HL-60/S4 (cell line): ENCODE results near the gene TOX3.

Experiments used
- in situ Hi-C: fragments of 300-500 bp; cut with MboI; formaldehyde crosslinking; loops from 2 replicates; pipeline ENCODE4 v1.14.3; 2022; ENCODE audit warnings: low sequenced_read_pairs

The TOX3 gene

GRCh38 chr16:52460639-52461178 lies 86.2 kb downstream of the TOX3 start:
- in situ Hi-C loops, result no loop called here

GRCh38 chr16:52456368-52456767 lies 90.6 kb downstream of the TOX3 start:
- in situ Hi-C loops, result no loop called here

GRCh38 chr16:52455549-52456277 lies 91.2 kb downstream of the TOX3 start:
- in situ Hi-C loops, result no loop called here

GRCh38 chr16:52453644-52454043 lies 93.3 kb downstream of the TOX3 start:
- in situ Hi-C loops, result no loop called here

GRCh38 chr16:52451971-52452421 lies 94.9 kb downstream of the TOX3 start:
- in situ Hi-C loops, result no loop called here

- in situ Hi-C loops, result no loop called here
Observed at GRCh38 chr16:52450916-52451315, 96.0 kb downstream of the TOX3 start.

- in situ Hi-C loops, result no loop called here
Observed at GRCh38 chr16:52450241-52450640, 96.7 kb downstream of the TOX3 start.

- in situ Hi-C loops, result no loop called here
Observed at GRCh38 chr16:52446080-52446479, 100.9 kb downstream of the TOX3 start.

GRCh38 chr16:52441886-52442285 lies 105.1 kb downstream of the TOX3 start:
- in situ Hi-C loops, result no loop called here

GRCh38 chr16:52440248-52440647 lies 106.7 kb downstream of the TOX3 start:
- in situ Hi-C loops, result no loop called here

GRCh38 chr16:52439750-52440149 lies 107.2 kb downstream of the TOX3 start:
- in situ Hi-C loops, result no loop called here

GRCh38 chr16:52439171-52439701 lies 107.7 kb downstream of the TOX3 start:
- in situ Hi-C loops, result no loop called here

- in situ Hi-C loops, result no loop called here
Observed at GRCh38 chr16:52437277-52437670, 109.7 kb downstream of the TOX3 start.

- in situ Hi-C loops, result no loop called here
Observed at GRCh38 chr16:52436339-52437276, 110.3 kb downstream of the TOX3 start.

- in situ Hi-C loops, result no loop called here
Observed at GRCh38 chr16:52434224-52434623, 112.7 kb downstream of the TOX3 start.

- in situ Hi-C loops, result no loop called here
Observed at GRCh38 chr16:52433643-52434042, 113.3 kb downstream of the TOX3 start.

- in situ Hi-C loops, result no loop called here
Observed at GRCh38 chr16:52424591-52424990, 122.4 kb downstream of the TOX3 start.

GRCh38 chr16:52422307-52422706 lies 124.6 kb downstream of the TOX3 start:
- in situ Hi-C loops, result no loop called here

GRCh38 chr16:52418201-52418600 lies 128.7 kb downstream of the TOX3 start:
- in situ Hi-C loops, result no loop called here

GRCh38 chr16:52416888-52417287 lies 130.1 kb downstream of the TOX3 start:
- in situ Hi-C loops, result no loop called here

GRCh38 chr16:52411011-52411410 lies 135.9 kb downstream of the TOX3 start:
- in situ Hi-C loops, result no loop called here
